Fibroblast of gingiva (primary cell): ENCODE measurements around the gene ZBTB7C.
A peak's percentile ranks its signal among the peaks of the same experiment; 100 is the strongest.

Source experiments
- DNase-seq: peaks from one replicate; pipeline ENCODE4 v3.0.0-alpha.2; 2011; ENCODE audit warnings: low read depth

The ZBTB7C gene

GRCh38 chr18:48161911-48162698 is 247.1 kb downstream of the ZBTB7C start:
- no peak for DNase-seq

DNA sequence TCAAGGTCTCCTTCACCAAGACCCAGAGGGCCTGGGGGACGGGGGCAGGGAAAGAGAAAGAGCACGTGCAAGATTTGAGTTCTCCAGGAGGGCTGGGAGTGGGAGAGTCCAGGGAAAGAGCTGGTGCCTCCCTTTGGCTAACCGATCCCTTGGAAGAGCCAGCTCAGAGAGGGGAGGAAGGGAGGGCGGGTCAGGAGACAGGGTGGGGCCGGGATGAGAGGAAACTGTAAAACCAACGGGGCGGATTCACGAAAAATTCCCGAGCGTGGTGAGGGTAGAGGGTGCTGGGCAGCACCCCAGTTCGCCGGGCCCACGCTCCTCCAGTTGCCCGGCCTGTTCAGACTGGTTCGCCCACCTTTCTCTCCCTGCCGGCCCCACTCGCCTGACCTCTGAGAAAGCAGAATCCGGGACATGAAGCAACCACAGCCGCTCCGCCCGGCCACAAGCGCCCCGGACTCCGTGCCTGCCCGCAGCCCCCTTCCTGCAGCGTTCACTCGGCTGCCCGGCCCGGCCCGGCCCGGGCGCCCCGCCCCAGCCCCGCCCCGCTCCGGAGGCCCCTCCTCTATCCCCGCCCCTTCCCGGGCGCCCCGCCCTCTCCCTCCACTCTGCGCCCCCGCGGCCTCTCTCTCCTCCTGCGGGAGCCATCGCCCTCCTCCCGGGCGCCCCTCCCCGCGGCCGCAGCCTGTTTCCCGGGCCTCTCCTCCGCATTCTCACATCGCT is 247.8 kb downstream of the ZBTB7C start:
- DNase-seq: peak; percentile 61

GRCh38 chr18:48160622-48161021 is 248.6 kb downstream of the ZBTB7C start:
- no peak for DNase-seq

GRCh38 chr18:48159816-48160215 is 249.4 kb downstream of the ZBTB7C start:
- DNase-seq: no peak

- no peak for DNase-seq
Observed at GRCh38 chr18:48158721-48159120, 250.5 kb downstream of the ZBTB7C start.

DNA sequence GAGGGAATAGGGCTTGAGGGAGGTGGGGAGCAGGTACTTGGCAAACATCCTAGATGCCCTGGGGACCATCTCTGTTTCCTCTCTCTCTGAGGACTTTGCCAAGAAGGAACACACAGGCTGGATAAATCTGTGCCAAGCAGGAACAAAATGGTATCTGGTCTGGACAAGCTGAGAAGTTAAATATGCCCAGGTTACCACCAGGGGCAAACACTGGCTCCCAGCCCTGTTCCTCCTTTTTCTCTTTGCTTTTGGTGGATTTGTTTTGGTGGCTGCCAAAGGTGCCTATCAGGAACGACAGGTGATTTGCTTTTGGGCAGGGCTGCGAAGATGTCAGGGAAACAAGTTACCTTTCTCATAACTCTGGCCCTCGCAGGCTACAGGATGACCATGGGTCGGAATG is 251.2 kb downstream of the ZBTB7C start:
- DNase-seq: no peak

GRCh38 chr18:48155856-48156255 is 253.3 kb downstream of the ZBTB7C start:
- no peak for DNase-seq

GRCh38 chr18:48154828-48155227 is 254.4 kb downstream of the ZBTB7C start:
- no peak for DNase-seq

- DNase-seq: peak; percentile 39
Observed at GRCh38 chr18:48153613-48154481, 255.3 kb downstream of the ZBTB7C start.

- no peak for DNase-seq
Observed at GRCh38 chr18:48152549-48152948, 256.6 kb downstream of the ZBTB7C start.

- DNase-seq: no peak
Observed at GRCh38 chr18:48151421-48152065, 257.6 kb downstream of the ZBTB7C start.

DNA sequence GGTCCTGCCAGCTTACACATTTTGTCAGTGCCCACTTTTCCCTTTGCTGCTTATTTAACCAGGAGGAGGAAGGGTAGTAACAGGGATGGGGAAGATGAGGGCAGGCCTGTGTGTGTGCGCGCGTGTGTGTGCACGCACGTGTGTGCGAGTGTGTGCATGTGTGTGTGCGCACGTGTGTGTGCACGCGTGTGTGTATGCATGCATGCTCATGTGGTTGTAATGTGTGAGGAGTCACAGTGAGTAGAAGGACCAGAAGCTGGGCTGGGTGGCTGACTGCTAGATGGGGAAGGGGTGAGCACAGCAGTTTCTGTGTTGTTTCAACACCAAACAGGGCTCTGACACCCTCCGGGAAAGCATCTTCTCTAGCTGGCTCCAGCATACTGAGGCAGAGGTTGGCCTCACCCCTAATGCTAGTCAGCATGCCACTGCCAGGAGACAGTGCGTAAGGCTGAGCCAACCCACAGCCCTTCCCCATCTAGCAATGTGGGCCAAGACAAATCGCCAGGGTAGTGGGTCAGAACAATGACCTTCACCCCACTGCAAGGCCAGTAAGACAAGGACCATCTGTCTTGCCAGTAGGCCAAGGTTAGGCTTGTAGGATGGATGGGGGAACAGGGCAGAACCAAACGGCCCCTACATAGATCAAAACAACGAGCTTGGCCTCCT is 260.0 kb downstream of the ZBTB7C start:
- DNase-seq: no peak

DNA sequence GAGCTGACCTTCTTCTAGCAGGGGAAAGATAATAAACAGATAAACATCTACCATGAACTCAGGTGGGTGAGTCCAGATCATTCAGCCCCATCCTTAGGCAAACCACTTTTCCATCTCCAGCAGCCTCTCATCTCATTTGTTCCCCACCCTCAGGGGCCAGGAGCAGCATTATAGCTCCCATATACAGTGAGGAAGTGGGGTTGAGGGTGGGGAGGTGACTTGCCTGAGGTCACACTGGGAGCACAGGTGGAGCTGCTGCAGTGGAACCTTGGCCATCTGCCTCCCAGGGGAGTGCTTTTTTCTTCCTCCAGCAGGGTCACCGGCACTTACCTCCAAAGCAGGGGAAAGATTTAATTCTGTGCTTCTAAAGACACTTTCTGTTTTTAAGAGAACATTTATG is 266.2 kb downstream of the ZBTB7C start:
- DNase-seq: no peak

DNA sequence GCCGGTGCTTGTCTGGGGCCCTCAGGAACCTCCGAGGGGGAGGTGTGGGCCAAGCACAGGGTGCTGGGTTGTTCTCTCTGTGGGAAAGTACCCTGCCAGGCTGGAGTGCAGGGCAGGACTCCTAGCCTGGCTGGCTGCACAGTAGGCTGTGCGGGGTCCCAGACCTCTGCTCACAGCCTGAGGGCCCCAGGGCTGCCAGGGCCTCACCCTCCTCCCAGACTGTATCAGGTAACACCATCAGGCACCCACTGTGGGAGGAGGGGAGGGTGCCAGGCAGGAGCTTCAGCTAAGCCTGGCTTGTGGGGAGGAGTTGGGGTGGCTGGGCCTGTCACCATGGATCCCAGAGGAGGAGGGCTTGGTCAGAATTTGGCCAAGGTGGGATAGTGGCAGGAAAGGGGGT is 266.8 kb downstream of the ZBTB7C start:
- DNase-seq: no peak

DNA sequence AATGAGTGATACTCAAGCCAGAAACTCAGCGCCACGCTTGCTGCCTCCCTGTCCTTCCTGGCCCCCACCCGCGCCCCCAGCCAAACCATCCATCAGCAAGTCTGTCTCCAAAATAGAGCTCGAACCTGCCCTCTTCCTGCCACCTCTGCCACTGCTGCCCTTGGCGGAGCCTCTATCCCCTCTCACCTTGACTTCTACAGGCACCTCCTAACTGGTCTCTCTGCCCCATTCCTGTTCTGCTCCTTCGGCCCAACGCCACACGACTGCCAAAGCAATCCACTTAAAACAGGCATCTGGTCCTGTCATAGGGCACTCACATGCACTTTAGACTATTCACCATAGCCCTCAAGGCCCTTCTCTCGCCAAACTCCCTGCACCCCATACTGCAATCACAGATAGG is 268.5 kb downstream of the ZBTB7C start:
- DNase-seq: no peak

DNA sequence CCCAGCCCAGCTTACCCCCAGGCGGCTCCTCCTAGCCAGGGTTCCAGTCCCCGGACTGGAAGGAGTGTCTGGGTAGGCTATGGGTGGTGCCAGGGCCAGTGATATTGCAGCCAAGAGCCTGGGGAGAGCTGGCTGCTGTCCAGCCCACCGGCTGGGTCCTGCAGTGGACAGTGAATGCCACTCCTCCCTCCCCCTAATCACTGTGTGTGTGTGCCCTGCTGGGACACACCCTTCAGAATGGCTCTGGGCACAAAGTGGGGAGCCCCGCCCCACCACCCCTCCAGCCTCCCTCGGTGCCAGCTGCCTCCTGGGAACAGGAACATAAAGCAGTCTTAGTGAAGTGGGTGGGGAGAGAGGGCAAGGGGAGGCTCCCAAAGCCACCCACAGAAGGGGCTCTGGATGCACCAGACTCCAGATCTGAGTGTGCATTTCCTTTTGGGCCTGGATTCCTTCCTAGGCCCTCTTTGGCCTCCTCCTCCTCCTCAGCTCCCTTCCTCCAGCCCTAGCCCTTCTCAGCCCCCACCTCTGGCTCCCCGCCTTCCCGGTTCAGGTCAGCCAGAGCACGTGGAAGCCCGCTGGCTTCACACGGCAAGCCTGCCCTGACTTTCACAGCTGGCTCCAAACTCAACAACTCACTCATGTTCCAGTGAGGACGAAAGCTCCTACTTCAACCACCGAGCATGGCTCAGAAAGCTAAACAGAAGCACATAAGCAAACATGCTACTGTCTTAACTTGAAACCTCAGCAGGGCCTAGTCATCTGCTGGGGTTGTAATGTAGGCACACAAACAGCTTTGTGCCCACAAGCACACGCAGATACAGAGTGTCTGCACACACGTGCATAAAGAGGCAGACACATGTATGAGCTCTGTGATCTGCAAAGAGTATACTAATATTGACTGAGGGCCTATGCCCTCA is 269.5 kb downstream of the ZBTB7C start:
- DNase-seq: no peak

GRCh38 chr18:48138660-48139430 is 270.3 kb downstream of the ZBTB7C start:
- no peak for DNase-seq

- DNase-seq: no peak
Observed at GRCh38 chr18:48138210-48138609, 271.0 kb downstream of the ZBTB7C start.

DNA sequence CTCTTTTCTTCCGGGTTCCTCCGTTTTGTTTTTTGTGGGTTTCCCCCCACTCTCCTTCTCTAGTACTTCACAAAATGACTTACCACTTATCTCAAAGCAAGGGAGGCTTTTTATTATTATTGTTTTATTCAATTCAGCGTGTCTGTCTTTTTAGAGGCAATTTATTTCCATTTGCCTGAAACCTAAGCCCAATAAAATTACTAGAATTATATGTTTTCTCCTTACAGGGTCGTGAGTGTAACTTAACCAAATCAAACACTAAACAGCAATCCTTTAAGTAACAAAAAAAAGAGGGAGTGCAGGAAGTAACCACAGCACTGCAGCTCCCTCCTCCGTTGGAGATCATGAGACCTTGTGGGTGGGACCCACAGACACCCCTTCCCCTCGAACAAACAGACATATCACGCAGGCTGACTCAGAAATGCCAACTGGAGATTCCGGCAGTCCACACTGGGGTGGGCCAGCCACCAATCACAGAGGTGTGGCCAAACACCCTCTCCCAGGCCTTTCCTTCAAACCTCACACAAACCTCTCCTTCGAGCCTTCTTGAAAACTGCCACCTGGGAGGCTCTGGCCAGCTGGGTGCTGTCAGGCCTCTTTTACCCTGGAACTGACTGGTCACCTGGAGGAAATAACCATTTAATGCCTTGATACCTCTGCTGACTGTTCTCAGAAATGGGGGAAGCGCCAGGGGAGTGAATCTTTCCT is 271.7 kb downstream of the ZBTB7C start:
- DNase-seq: no peak
